Muscle layer of colon (tissue), 2 donors: ENCODE results near the gene ANO1.

Experiments
- H3K27ac ChIP-seq: one replicate; pipeline ENCODE4 v1.7.0; 2013; ENCODE audit warnings: low read depth, mild to moderate bottlenecking, low read length, moderate library complexity
- H3K27me3 ChIP-seq, 2 donors: one replicate each; pipeline ENCODE4 v1.7.0; 2013; ENCODE audit warnings: low read length in 2 of 2, mild to moderate bottlenecking in 2 of 2; ENCODE audit not compliant: insufficient read depth in 2 of 2, control insufficient read depth in 1 of 2
- H3K36me3 ChIP-seq: one replicate; pipeline ENCODE4 v1.7.0; 2013; ENCODE audit warnings: mild to moderate bottlenecking, low read length; ENCODE audit not compliant: insufficient read depth
- H3K4me1 ChIP-seq: one replicate; pipeline ENCODE4 v1.7.0; 2013; ENCODE audit warnings: mild to moderate bottlenecking, low read length; ENCODE audit not compliant: insufficient read depth
- H3K4me3 ChIP-seq, 2 donors: one replicate each; pipeline ENCODE4 v1.7.0; 2013; ENCODE audit warnings: low read length in 2 of 2, low read depth in 1 of 2, mild to moderate bottlenecking in 1 of 2, moderate library complexity in 1 of 2
- H3K9ac ChIP-seq: one replicate; pipeline ENCODE4 v1.7.0; 2013; ENCODE audit warnings: low read length
- H3K9me3 ChIP-seq: one replicate; pipeline ENCODE4 v1.7.0; 2013; ENCODE audit warnings: mild to moderate bottlenecking, low read length
- donor health status: abdominal sarcoma.
- donor health status: Adenocarcinoma of cecum.

Gene ANO1

GRCh38 chr11:70110538-70111055 lies 32.5 kb downstream of the ANO1 start:
- Histone ChIP-seq H3K27me3 (no peaks in the 10 kb centered on the region), H3K9ac (no peak overlapping the region), H3K9me3 (no peaks in the 10 kb centered on the region), H3K4me1 (peaks cover 36% of the 10 kb centered on the region), H3K27ac (no peak overlapping the region), H3K36me3 (no peaks in the 10 kb centered on the region), H3K4me3 (no peak overlapping the region)

GRCh38 chr11:70111269-70112016 lies 33.3 kb downstream of the ANO1 start:
- H3K4me1 ChIP-seq, result peaks cover 28% of the 10 kb centered on the region
- H3K9ac ChIP-seq, result no peak overlapping the region
- H3K27me3 ChIP-seq, result no peaks in the 10 kb centered on the region
- H3K9me3 ChIP-seq, result no peaks in the 10 kb centered on the region
- H3K27ac ChIP-seq, result no peak overlapping the region
- H3K4me3 ChIP-seq, result no peak overlapping the region
- H3K36me3 ChIP-seq, result no peaks in the 10 kb centered on the region

- Histone ChIP-seq H3K9me3 (no peaks in the 10 kb centered on the region), H3K36me3 (no peaks in the 10 kb centered on the region), H3K9ac (no peak overlapping the region), H3K27ac (no peak overlapping the region), H3K4me3 (no peak overlapping the region), H3K27me3 (no peaks in the 10 kb centered on the region), H3K4me1 (peaks cover 22% of the 10 kb centered on the region)
Observed at GRCh38 chr11:70112017-70112434, 33.9 kb downstream of the ANO1 start.

GRCh38 chr11:70113801-70114200 lies 35.7 kb downstream of the ANO1 start:
- Histone ChIP-seq H3K4me3 (no peak overlapping the region), H3K9ac (no peak overlapping the region), H3K9me3 (no peaks in the 10 kb centered on the region), H3K36me3 (no peaks in the 10 kb centered on the region), H3K27me3 (peaks cover 0 to 3% of the 10 kb centered on the region in 2 donors), H3K4me1 (peaks cover 6% of the 10 kb centered on the region), H3K27ac (no peak overlapping the region)

GRCh38 chr11:70115778-70116177 lies 37.7 kb downstream of the ANO1 start:
- H3K27ac ChIP-seq, result no peak overlapping the region
- no peak overlapping the region for H3K9ac ChIP-seq
- H3K36me3 ChIP-seq, result no peaks in the 10 kb centered on the region
- peaks cover 0 to 3% of the 10 kb centered on the region in 2 donors for H3K27me3 ChIP-seq
- no peak overlapping the region for H3K4me3 ChIP-seq
- no peaks in the 10 kb centered on the region for H3K9me3 ChIP-seq
- H3K4me1 ChIP-seq, result no peaks in the 10 kb centered on the region

GRCh38 chr11:70116386-70117065 lies 38.4 kb downstream of the ANO1 start:
- Histone ChIP-seq H3K9me3 (no peaks in the 10 kb centered on the region), H3K27ac (no peak overlapping the region), H3K27me3 (peaks cover 0 to 3% of the 10 kb centered on the region in 2 donors), H3K36me3 (no peaks in the 10 kb centered on the region), H3K4me3 (no peak overlapping the region), H3K9ac (no peak overlapping the region), H3K4me1 (no peaks in the 10 kb centered on the region)

- Histone ChIP-seq H3K27ac (no peak overlapping the region), H3K9me3 (no peaks in the 10 kb centered on the region), H3K9ac (no peak overlapping the region), H3K4me1 (no peaks in the 10 kb centered on the region), H3K36me3 (no peaks in the 10 kb centered on the region), H3K4me3 (no peak overlapping the region), H3K27me3 (peaks cover 0 to 3% of the 10 kb centered on the region in 2 donors)
Observed at GRCh38 chr11:70117567-70118145, 39.5 kb downstream of the ANO1 start.

- no peaks in the 10 kb centered on the region for H3K36me3 ChIP-seq
- peaks cover under 1% of the 10 kb centered on the region for H3K4me1 ChIP-seq
Observed at GRCh38 chr11:70118642-70119041, 40.5 kb downstream of the ANO1 start.

GRCh38 chr11:70119502-70119901 lies 41.4 kb downstream of the ANO1 start:
- H3K4me3 ChIP-seq, result no peak overlapping the region

More at GRCh38 chr11:70118642-70119041, 40.5 kb downstream of the ANO1 start:
- H3K27me3 ChIP-seq, result peaks cover 0 to 3% of the 10 kb centered on the region in 2 donors
- H3K9ac ChIP-seq, result no peak overlapping the region
- no peak overlapping the region for H3K4me3 ChIP-seq
- H3K9me3 ChIP-seq, result no peaks in the 10 kb centered on the region
- no peak overlapping the region for H3K27ac ChIP-seq

GRCh38 chr11:70120674-70121073 lies 42.6 kb downstream of the ANO1 start:
- H3K36me3 ChIP-seq, result no peaks in the 10 kb centered on the region
- no peak overlapping the region for H3K9ac ChIP-seq
- H3K4me3 ChIP-seq, result no peak overlapping the region
- peaks cover 0 to 3% of the 10 kb centered on the region in 2 donors for H3K27me3 ChIP-seq
- peaks cover 13% of the 10 kb centered on the region for H3K4me1 ChIP-seq
- H3K27ac ChIP-seq, result no peak overlapping the region
- H3K9me3 ChIP-seq, result no peaks in the 10 kb centered on the region

More at GRCh38 chr11:70119502-70119901, 41.4 kb downstream of the ANO1 start:
- Histone ChIP-seq H3K9me3 (no peaks in the 10 kb centered on the region), H3K9ac (no peak overlapping the region), H3K27ac (no peak overlapping the region), H3K36me3 (no peaks in the 10 kb centered on the region), H3K27me3 (peaks cover 0 to 3% of the 10 kb centered on the region in 2 donors), H3K4me1 (peaks cover 9% of the 10 kb centered on the region)

- Histone ChIP-seq H3K27me3 (peaks cover 0 to under 1% of the 10 kb centered on the region in 2 donors), H3K9ac (no peak overlapping the region), H3K27ac (no peak overlapping the region), H3K36me3 (no peaks in the 10 kb centered on the region), H3K9me3 (no peaks in the 10 kb centered on the region), H3K4me3 (no peak overlapping the region), H3K4me1 (peaks cover 13% of the 10 kb centered on the region)
Observed at GRCh38 chr11:70122490-70123198, 44.5 kb downstream of the ANO1 start.
